HG03378 (cell line): Measurements from ENCODE around the gene VWA3A.
A peak's percentile ranks its signal among the peaks of the same experiment; 100 is the strongest.
"Not testable (repeated sequence)": the region's sequence is repeated elsewhere in the genome, so short reads cannot be mapped to it uniquely, and the experiment has no call there.

Source experiments
- ATAC-seq: cut with Tn5 transposase; IDR thresholded peaks from one replicate; pipeline ENCODE4 v1.9.1; 2021; ENCODE audit warnings: mild to moderate bottlenecking, moderate library complexity; ENCODE audit not compliant: unreplicated experiment

The VWA3A gene

DNA sequence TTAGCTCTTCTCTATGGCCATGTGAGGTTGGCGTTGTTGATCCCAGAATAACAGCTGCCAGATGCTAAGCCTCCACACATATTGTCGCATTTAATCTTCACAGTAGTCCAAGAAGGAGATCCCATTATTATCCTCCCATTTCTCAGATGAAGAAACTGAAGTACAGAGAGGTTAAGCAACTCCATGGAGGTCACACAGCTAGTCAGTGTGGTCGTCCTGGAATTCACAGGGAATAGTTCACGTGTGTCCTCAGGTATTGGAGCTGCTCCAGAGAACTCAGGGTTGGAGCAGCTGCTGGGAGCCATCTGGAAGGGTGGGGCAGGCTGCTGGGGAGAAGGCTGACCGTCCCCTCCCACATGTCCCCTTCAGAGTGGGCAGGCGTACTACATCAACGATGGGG lies 89.5 kb downstream of the VWA3A start:
- ATAC-seq: no peak

DNA sequence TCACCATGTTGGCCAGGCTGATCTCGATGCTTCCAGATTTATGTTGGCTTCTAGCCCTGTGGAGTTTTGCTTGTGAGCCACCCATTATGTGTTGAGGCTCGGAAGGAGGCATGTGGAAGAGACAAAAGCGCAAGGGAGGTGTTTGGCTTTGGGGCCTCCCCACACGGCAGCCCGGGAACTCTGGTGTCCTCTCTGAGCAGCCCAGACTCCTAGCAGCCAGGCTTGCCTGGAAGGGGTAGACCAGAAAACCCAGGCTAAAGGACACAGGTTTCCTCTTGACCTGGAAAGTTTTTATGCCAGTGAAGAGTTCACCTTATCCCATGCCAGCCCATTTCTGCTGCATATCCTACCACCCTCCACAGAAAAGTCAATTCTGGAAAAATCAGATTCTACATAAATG lies 91.0 kb downstream of the VWA3A start:
- ATAC-seq: no peak

DNA sequence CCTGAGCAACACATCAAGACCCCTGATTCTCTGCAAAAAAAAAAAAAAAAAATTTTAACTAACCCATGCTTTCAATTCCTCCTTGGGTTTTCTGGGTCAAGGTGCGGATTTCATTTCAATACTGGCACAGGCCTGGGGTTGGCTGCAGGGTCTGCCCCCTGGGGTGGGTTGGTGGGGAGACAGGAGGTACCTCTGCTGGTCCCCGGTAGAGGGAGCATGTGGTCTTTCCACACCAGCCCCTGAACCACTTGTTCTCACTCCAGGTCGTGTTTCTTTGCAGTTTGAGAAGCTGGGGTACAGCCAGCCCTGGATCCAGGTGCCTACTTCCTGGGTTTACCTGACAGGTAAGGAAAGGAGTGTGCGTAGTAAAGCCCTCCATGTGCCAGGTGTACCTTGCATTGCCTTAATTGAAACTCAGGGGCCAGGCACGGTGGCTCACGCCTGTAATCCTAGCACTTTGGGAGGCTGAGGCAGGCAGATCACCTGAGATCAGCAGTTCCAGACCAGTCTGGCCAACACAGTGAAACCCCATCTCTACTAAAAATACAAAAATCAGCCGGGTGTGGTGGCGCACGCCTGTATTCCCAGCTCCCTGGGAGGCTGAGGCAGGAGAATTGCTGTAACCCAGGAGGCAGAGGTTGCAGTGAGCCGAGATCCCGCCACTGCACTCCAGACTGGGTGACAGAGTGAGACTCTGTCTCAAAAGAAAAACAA lies 91.7 kb downstream of the VWA3A start:
- no peak for ATAC-seq

DNA sequence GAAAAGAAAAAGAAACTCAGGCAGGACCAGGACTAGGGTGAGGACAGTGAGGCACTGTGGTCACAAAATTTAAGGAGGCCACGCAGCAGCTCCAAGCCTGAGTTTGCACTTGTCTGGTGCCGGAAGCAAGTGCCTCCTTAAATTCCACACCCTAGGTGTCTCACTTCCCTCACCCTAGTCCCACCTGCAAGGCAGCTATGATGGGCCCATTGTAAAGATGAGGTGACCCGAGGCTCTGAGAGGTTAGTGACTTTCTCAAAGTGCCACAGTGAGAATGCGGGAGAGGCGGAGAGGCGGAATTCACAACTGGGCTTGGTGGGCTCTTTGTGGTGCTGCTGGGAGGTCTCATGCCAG lies 92.3 kb downstream of the VWA3A start:
- ATAC-seq: no peak

DNA sequence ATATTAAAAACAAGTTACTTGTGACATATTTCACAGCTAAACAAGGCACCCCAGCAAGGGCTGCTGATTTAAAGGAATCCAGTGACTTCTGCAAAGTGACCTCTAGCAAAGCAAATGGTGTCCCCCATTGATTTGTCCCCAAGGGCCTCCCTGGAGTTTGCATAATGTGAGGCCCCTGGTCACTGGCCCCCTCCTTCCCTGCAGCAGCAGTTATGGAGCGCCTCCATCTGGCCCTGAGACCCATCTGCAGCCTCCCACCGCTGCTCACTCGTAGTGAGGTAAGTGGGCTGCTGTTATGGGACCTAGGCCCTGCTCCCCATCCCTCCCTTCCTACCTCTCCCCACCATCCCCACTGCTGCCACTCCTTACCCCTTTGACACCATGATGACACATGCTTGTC lies 94.2 kb downstream of the VWA3A start:
- no peak for ATAC-seq

DNA sequence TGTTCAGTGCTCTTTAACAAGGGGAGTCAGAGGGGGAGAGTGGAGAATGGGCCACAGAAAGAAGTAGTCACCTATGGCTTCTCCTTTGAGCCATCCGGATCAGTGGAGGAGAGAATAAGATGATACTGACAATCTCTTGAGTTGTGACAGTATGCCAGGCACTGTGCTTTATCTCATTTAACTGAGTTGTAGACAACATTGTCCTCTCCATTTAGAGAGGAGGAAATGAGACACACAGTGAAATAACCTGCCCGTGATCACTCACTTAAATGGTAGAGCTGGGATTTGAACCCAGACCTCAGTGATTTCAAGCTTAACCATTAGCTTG lies 95.9 kb downstream of the VWA3A start:
- no peak for ATAC-seq

DNA sequence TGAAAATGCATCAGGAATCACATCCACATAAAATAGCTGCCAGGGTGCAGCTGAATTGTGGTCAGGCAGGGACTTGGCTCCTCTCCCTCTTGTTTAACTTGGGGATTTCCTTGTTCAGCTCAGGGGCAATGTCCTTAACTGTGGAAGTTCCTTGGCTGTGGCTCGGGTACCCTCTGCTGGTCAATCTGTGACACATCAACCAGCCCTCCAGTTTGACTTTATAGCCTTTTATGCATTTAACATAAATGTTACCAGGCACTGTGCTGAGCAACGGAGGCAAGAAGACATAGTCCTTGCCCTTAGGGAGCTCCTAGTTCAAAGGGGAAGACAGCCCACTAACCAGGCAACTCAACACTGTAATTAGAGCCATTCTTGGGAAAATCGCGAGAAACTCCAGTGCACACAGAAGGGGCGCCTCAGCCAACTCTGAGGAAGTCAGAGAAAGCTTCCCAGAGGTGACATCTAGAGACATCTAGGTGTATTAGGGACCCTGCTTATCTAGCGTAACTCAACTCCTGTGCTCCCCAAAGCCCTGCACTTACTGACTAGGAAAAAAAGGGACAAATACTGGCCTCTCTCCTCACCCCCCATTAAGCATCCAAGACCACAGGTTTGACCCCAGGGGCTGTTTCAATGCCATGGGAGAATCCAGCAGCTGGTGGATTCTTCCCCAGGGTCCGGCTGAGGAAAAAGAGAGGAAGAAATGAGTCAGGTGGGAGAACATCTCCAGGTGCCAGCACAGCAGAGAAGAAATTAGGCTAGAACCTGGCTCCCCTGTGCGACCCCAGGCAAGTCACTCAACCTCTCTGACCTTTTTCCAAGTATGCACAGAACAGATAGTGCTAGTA lies 96.5 kb downstream of the VWA3A start:
- no peak for ATAC-seq

DNA sequence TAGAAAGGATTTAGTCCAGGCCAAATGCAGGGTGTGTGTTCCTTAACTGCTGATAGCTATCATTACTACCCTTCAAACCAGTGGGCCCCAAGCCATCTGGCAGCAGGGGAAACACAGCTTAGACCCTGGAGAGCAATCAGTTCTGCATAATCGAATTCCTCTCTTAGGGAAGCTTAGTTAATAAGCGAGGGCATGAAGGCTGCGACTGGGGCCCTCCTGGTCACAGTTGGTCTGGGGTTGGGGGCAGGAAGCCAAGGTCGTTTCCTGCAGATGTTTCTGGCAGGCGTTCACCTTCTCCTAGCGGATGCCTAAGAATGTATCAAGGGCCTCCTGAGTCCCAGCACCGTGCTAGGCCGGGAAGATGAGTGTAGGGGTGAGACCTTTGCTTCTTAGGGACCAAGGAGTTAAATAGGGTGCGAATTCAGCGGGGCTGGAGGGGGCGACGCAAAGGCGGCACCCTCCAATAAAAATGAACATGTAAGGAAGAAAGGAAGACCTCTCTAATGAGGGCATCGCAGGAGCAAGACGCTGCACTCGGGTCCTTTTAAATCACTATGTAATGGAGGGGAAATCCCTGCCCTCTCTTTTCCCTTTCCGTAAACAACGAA lies 97.2 kb downstream of the VWA3A start:
- no peak for ATAC-seq

DNA sequence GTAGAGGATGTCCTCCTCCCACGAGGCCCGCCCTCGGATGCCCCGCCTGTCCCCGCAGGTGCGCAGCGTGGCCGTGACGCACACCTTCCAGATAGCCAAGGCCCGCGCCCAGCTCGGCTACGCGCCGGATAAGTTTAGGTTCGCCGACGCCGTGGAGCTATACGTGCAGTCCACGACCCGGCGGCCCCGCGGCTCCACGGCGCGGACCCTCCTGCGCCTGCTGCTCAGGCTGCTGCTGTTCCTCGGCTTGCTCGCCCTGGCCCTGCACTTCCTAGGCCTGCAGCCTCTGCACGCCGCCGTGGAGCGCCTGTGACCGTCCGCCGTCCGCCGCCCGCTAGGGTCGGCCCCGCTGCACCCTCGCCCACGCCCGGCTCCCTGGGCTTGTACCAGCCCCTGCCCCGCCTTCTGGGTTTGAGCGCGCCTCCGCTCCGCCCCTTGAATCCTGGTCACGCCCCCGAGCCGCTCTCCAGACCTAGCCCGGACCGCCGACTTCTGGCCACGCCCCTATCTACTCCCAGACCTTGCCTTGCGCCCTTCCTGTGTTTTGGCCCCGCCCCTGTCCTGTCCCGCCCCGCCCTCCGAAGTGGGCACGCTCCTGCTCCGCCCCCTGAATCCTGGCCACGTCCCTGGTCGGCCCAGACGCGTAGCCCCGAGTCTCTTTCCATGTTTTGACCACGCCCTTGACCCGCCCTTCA lies 97.9 kb downstream of the VWA3A start:
- ATAC-seq: peak; percentile 50

DNA sequence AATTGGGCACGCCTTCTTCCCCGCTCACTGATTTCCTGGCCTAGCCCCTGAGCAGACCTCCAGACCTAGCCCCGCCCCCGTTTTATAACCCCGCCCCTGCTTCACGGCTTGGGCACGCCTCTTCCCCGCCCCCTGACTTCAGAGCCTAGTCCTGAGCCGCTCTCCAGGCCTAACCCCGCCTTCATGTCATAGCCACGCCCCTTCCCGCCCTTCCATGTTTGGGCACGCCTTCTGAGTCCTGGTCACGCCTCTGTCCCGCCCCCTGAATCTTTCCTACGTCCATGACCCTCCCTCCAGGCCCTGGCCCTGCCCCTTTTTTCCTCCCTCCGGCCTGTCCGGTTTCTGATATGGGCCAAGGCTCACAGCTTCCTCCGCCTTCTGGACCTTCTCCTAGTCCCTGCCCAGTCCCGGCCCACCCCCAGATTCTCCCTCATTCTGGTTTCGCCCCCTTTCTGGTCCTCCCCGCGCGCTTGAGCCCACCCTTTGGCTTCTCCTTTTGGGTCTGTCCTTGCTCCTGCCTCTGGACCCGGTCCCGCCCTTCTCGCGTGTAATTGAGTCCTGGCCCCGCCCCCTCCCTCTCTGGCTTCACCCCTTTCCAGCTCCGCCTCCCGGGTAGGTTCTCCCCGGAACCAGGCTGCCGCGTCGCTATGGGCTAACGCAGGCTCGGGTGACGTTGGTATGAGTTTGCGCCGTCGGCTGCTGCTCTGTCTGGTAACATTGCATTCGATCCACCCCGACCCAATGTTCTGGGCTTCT lies 98.6 kb downstream of the VWA3A start:
- ATAC-seq: peak; percentile 31

DNA sequence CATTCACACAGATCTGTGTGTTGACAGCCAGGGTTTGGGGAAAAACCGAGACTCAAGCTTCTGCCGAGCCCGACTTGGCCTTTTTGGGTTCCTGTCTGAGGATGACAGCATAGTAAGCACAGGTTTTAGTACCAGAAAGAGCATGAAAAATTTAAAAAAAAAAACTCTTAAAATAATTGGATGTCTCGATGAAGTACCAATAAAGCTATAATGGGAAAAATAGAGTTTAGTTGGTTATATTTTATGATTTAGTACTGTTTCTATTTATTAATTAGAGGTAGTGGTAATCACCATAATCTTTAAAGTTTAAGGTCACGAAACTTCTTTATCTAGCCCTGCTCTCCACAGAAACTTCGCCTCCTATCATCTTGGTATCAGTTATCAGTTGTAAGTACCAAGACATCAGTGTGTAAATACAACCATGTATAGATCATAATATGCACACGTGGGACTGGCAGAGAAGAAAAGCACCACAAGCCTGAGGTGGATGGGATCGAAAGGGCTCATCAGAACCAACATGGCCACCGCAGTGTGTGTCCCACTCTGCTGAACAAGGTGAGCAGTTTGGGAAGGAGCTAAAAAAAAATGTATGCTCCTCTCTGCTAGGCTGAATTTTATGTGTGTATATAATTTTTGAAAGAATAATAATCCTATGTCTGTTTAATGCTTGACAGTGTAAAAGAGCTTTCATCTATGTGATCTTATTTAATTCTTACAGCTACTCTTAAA lies 99.4 kb downstream of the VWA3A start:
- no peak for ATAC-seq

DNA sequence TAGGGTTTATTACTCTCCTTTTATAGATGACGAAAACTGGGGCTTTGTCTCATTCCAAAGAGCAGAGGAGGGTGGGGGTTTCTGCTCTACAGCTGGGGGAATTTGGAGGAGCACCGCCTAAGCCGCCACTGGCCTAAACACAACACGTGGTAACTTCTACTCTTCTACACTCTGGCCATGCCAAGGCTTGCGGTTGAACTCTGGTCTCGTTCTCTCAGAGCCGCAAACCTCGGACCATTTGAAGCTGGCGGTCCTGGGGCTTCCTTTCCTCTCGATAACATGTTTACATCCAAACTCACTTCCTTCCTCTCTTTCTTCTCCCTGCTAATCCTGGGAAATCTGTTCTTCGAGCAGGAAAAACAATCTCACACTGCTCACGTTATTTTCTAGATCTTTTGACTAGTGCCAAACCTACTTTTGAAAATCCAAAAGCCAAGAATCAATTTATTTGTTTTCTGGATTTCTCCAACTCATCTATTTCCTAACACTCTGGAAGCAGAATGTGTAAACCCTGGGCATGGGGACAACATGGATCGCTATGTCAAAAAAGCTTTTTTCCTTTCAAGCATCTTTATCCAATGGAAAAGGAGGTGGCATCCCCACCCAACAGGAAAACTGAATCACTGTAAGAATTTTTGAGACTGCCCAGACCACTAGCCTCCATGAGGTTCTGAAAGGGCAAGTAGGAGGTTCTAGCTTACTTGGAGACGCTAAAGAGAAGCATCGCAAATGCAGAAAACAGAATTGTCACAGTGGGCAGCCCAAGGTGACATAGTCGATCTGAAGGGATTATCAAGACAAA lies 100.1 kb downstream of the VWA3A start:
- ATAC-seq: peak; percentile 29

DNA sequence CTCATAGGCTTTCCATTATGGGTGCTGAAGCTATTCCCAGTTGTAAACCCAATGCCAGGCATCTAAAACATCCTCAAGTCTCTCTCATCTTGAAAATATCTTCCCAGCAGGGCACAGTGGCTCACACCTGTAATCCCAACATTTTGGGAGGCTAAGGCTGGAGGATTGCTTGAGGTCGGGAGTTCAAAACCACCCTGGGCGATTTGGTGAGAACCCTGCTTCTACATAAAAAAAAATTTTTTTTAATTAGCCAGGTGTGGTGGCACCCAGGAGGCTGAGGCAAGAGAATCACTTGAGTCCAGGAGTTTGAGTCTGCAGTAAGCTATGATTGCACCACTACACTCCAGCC lies 100.7 kb downstream of the VWA3A start:
- ATAC-seq: no peak

DNA sequence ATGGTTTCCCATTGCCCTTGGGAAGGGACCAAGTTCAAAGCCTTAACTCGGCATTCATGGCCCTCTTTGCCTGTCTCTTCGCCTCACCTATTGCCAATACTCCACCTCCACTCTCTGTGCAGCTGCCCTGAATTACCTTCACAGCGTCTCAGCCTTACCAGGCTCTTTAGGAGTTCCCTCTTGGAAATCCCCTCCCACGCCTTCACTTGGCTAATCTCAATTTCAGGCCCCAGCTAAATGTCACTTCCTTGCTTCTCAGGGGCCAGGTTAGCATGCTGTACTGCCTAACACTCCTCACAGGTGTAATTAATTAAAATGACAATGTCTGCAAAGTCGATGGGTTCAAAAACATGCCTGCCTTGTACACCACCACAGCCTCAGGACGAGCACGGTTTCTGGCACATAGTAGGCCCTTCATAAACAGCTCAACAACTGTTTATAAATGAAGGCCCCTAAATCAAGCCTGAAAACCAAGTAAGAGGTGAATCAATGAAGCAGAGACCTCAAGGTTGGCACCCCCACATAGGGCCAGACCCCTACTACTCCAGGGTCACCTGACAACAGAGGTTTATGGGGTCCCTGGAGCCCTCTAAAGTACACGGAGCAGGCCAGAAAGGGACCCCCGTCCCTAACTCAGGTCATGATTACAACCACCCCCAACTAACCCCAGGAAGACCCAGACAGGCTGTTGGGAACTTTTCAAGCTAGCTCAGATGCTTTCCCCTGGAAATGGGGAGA lies 102.5 kb downstream of the VWA3A start:
- ATAC-seq: no peak

DNA sequence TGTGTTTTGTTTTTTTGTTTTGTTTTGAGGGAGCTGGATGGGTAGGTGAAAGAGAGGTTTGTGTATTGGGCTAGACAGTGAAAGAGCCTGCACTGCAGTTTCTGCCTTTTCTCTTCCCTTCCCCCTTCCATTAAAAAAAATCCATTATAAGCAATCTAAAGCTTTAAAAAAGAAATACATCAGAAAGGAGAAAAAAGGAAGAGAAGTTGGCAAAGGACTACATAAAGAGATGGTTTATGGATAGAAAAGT lies 103.0 kb downstream of the VWA3A start:
- ATAC-seq: no peak

DNA sequence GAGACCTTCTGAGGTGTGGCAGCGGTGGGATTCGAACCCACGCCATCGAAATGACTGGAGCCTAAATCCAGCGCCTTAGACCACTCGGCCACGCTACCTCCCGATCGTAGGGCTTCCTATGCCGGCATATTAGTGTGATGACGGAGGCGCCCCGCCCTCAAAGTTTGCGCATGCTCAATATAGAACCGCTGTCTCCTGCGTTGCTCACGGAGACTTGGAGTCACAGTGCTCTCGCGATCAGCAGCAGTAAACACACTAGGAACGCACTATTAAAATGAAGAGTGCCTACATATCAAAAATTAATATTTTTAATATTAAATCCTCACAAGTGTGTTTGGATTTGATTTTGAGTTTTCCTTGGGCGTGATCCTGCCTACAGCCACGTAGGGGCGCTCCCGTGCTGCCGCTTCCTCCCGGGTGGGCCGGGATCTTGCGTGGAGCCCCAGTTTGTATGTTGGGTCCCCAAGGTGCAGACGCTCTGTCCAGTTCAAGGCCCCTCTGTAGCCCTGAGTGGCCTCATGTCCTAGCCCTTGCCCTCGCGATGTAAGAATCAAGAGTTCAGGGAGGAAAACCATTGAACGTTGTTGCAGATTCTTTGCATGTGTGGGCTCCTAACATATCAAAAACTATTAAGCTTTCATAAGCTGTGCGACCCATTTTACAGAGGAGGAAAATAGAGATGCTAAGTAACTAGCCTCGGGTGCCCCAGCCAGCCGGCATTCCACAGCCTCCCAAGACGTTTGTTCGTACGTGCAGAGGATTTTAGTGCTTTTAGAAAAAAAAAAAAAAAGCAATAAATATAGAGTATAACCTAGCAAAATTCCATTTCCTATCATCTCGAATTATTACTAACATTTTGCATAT lies 103.6 kb downstream of the VWA3A start:
- peak; percentile 38 for ATAC-seq

DNA sequence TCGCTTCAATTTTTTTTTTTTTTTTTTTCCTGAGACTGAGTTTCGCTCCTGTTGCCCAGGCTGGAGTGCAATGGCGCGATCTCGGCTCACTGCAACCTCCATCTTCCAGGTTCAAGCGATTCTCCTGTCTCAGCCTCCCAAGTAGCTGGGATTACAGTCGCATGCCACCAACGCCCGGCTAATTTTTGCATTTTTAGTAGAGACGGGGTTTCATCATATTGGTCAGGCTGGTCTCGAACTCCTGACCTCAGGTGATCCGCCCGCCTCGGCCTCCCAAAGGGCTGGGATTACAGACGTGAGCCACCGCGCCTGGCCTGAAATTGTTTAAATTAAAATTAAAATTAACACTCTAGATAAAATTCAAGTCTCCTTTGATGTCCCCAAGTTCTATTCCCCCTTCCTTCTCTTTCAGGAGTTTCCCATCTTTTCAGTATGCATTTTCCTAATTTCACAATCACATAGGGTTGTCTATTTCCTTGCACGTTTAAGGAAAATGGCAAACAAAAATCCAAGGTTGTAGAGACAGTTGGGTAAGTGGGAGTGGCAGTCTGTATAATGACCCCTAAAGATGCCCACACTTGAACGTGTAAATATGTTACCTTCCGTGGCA lies 104.3 kb downstream of the VWA3A start:
- not testable (repeated sequence) for ATAC-seq
